A549 (cell line): ENCODE measurements around the gene LSM14B. TPM values are rescaled to one million over a fixed set of nuclear protein-coding genes. Genes with fewer than 3 reads are reported as not detected.

Experiments used
- ATAC-seq, 2 experiments: fragments of 200-7000 bp in 1 of 2; fragments of >200 bp in 1 of 2; cut with Nextera tagmentation in 1 of 2; cut with Tn5 transposase in 1 of 2; 3 replicates each; pipeline versions ENCODE4 v1.8.0 to v1.9.1; 2018 to 2020; ENCODE audit warnings: mild to moderate bottlenecking in 1 of 2, moderate library complexity in 1 of 2
- CTCF ChIA-PET: fragments of 300-600 bp; sonication (Branson Sonifier 250); formaldehyde crosslinking; extraction: SDS; loops from one replicate; lab custom pipeline; 2021; ENCODE audit warnings: antibody characterized with exemption, inconsistent platforms; lab: Yijun Ruan, JAX
- POLR2A ChIA-PET: fragments of 350-600 bp; formaldehyde crosslinking; extraction: SDS; loops from one replicate; lab custom pipeline; 2021; ENCODE audit warnings: antibody characterized with exemption, inconsistent platforms; lab: Yijun Ruan, JAX
- DNase-seq, 2 experiments: peaks; one replicate each; pipeline versions ENCODE4 v3.0.0 to v3.0.0-alpha.2; 2011 to 2016; ENCODE audit warnings: low read depth in 1 of 2, low spot score in 1 of 2
- FAIRE-seq: peaks from 2 replicates; lab custom pipeline; 2011; peaks lifted over from hg19 to GRCh38; lab: Jason Lieb, UNC
- H3K27ac ChIP-seq, 2 experiments: fragments of >200 bp; sonication (Bioruptor Twin); formaldehyde crosslinking; 3 replicates each; pipeline ENCODE4 v1.5.1; 2016 to 2017
- H3K4me1 ChIP-seq: fragments of >200 bp; sonication (Bioruptor Twin); formaldehyde crosslinking; 3 replicates; pipeline ENCODE4 v1.6.1; 2016
- H3K4me2 ChIP-seq: fragments of >200 bp; sonication (Bioruptor Twin); formaldehyde crosslinking; 3 replicates; pipeline ENCODE4 v1.6.1; 2016
- H3K4me3 ChIP-seq: fragments of >200 bp; sonication (Bioruptor Twin); formaldehyde crosslinking; 3 replicates; pipeline ENCODE4 v1.5.1; 2016
- H3K9me3 ChIP-seq: fragments of >200 bp; sonication (Bioruptor Twin); formaldehyde crosslinking; 3 replicates; pipeline ENCODE4 v1.6.1; 2016
- BHLHE40 ChIP-seq: IDR thresholded peaks from 2 replicates; pipeline ENCODE4 v1.6.1; 2012; ENCODE audit warnings: low read depth, low read length, inconsistent platforms
- CBX2 ChIP-seq: fragments of 200-600 bp; sonication (generic); IDR thresholded peaks from 2 replicates; pipeline ENCODE4 v1.6.1; 2016; ENCODE audit warnings: low read depth, mild to moderate bottlenecking, borderline replicate concordance
- CHD4 ChIP-seq: fragments of 200-600 bp; sonication (generic); IDR thresholded peaks from 2 replicates; pipeline ENCODE4 v1.6.1; 2016; ENCODE audit warnings: antibody characterized with exemption, mild to moderate bottlenecking, borderline replicate concordance
- E2F6 ChIP-seq: IDR thresholded peaks from 2 replicates; pipeline ENCODE4 v1.6.1; 2012; ENCODE audit warnings: low read depth, borderline replicate concordance
- EHF ChIP-seq: fragments of 250-450 bp; sonication (Bioruptor Pico); IDR thresholded peaks from 2 replicates; pipeline ENCODE4 v1.5.0; 2020; ENCODE audit warnings: mild to moderate bottlenecking
- EHMT2 ChIP-seq: fragments of 200-600 bp; sonication (generic); IDR thresholded peaks from 2 replicates; pipeline ENCODE4 v1.6.1; 2016; ENCODE audit warnings: antibody characterized with exemption, low read depth, mild to moderate bottlenecking, moderate library complexity
- FOSB ChIP-seq: fragments of 250-450 bp; sonication (Bioruptor Pico); IDR thresholded peaks from 2 replicates; pipeline ENCODE4 v1.5.0; 2020; ENCODE audit warnings: mild to moderate bottlenecking, moderate library complexity
- FOXS1 ChIP-seq: fragments of 250-450 bp; sonication (Bioruptor Pico); IDR thresholded peaks from 2 replicates; pipeline ENCODE4 v1.5.0; 2020; ENCODE audit warnings: mild to moderate bottlenecking, moderate library complexity
- HDAC2 ChIP-seq: fragments of 200-600 bp; sonication (generic); IDR thresholded peaks from 2 replicates; pipeline ENCODE4 v1.6.1; 2016
- HES2 ChIP-seq: fragments of >200 bp; sonication (Bioruptor Twin); formaldehyde crosslinking; IDR thresholded peaks from 2 replicates; pipeline ENCODE4 v1.6.1; 2016
- HEYL ChIP-seq: fragments of 250-450 bp; sonication (Bioruptor Pico); IDR thresholded peaks from 2 replicates; pipeline ENCODE4 v1.8.0; 2021; ENCODE audit warnings: mild to moderate bottlenecking, moderate library complexity
- JUN ChIP-seq, 2 experiments: fragments of >200 bp; sonication (Bioruptor Twin); formaldehyde crosslinking; IDR thresholded peaks; 2 replicates in 1 of 2; 3 replicates in 1 of 2; pipeline ENCODE4 v1.6.1; 2016 to 2017
- KDM5A ChIP-seq: fragments of 200-600 bp; sonication (generic); IDR thresholded peaks from 2 replicates; pipeline ENCODE4 v1.6.1; 2016; ENCODE audit warnings: antibody characterized with exemption, mild to moderate bottlenecking
- MYC ChIP-seq: IDR thresholded peaks from 2 replicates; pipeline ENCODE4 v1.6.1; 2012; ENCODE audit warnings: mild to moderate bottlenecking, inconsistent platforms, low read length, improper control_type of control experiment, borderline replicate concordance
- PBX3 ChIP-seq: IDR thresholded peaks from 2 replicates; pipeline ENCODE4 v1.6.1; 2012
- POLR2A ChIP-seq: IDR thresholded peaks from 2 replicates; pipeline ENCODE4 v1.6.1; 2012; ENCODE audit warnings: mild to moderate bottlenecking, low read length
- RFX5 ChIP-seq: fragments of 450-650 bp; IDR thresholded peaks from 2 replicates; pipeline ENCODE4 v1.7.1; 2014; ENCODE audit warnings: antibody characterized with exemption, mild to moderate bottlenecking, moderate library complexity
- SMC3 ChIP-seq: fragments of >200 bp; sonication (Bioruptor Twin); formaldehyde crosslinking; IDR thresholded peaks from 3 replicates; pipeline ENCODE4 v1.6.1; 2018; ENCODE audit warnings: inconsistent platforms
- USF2 ChIP-seq: fragments of 450-650 bp; IDR thresholded peaks from 2 replicates; pipeline ENCODE4 v1.6.1; 2014; ENCODE audit warnings: antibody characterized with exemption
- ZSCAN20 ChIP-seq: fragments of 250-450 bp; sonication (Bioruptor Pico); IDR thresholded peaks from 2 replicates; pipeline ENCODE4 v1.8.0; 2022; ENCODE audit warnings: mild to moderate bottlenecking, moderate library complexity
- whole genome bisulfite sequencing: methylation state at CpG from one replicate; pipeline ENCODE4 v1.1.6; 2017; ENCODE audit errors: missing lambda C conversion rate; 5-methylcytosine and 5-hydroxymethylcytosine counted together
- polyA plus RNA-seq, 4 experiments: library from polyadenylated mRNA; depleted of rRNA in 3 of 4; stranded (reverse); fragments of >200 nt; fragmentation: RNase III in 1 of 4; extraction: RNeasy Plus Mini Kit Qiagen cat#74134 plus additional on column Dnase treatment in 1 of 4; gene quantifications; 2 replicates in 3 of 4; 3 replicates in 1 of 4; pipeline ENCODE4 v1.2.3, GENCODE V29; 2011 to 2017

LSM14B gene
- polyA plus RNA-seq, 2 of the 4 experiments (the other 2 are of a cell fraction): 22.7 to 28.1 TPM

- TF ChIP-seq USF2 (no peak), ZSCAN20 (CRISPR knock-in tag) (no peak)
Measured at GRCh38 chr20:62162765-62163484, 40.6 kb downstream of the LSM14B start (continued).

- CTCF ChIA-PET: interaction anchor here (1.2 kb wide), 2 partner anchors 11 to 153 kb away, joined by 3 read pairs; no protein-coding TSS in a partner anchor
- WGBS: 90% methylated on average over 11 of the region's 25 CpGs
- Histone ChIP-seq H3K9me3 (no peaks in the 10 kb centered on the region), H3K27ac (no peak overlapping the region)
- ATAC-seq (no peak), FAIRE-seq (no peak)
- POLR2A ChIA-PET: no interaction called here
- no peak for TF ChIP-seq BHLHE40
- TF ChIP-seq CHD4: no peak
- no peak for TF ChIP-seq FOXS1
- TF ChIP-seq HEYL (CRISPR knock-in tag): no peak
- no peak for TF ChIP-seq HDAC2
- TF ChIP-seq PBX3: no peak
- TF ChIP-seq MYC: no peak
- TF ChIP-seq E2F6: no peak
- no peak for TF ChIP-seq EHMT2
- no peak for TF ChIP-seq KDM5A
- no peak for TF ChIP-seq JUN (IDR thresholded peaks at IDR 0.05)
- no peak for TF ChIP-seq EHF (CRISPR knock-in tag)
- TF ChIP-seq RFX5: no peak
- no peak for TF ChIP-seq SMC3
- no peak for TF ChIP-seq FOSB
- TF ChIP-seq CBX2: no peak
- no peak for TF ChIP-seq HES2
- TF ChIP-seq, all 56 proteins: peak for 0
- H3K4me2 ChIP-seq: no peak overlapping the region
- DNase-seq: no peak
- no peak overlapping the region for H3K4me3 ChIP-seq
- H3K4me1 ChIP-seq: no peaks in the 10 kb centered on the region
Measured at GRCh38 chr20:62163485-62163865, 41.2 kb downstream of the LSM14B start.

- no peaks in the 10 kb centered on the region for H3K9me3 ChIP-seq
- WGBS: 96% methylated on average over 24 of the region's 29 CpGs
- no peak overlapping the region for H3K4me2 ChIP-seq
- FAIRE-seq (no peak), ATAC-seq (no peak; a peak in 1 of 6 replicates), DNase-seq (no peak)
- no peak for TF ChIP-seq POLR2A
- no peak overlapping the region for H3K27ac ChIP-seq
- no peaks in the 10 kb centered on the region for H3K4me1 ChIP-seq
- no peak overlapping the region for H3K4me3 ChIP-seq
- ChIA-PET POLR2A (no interaction called here), CTCF (interaction anchor here (0.9 to 1.2 kb wide), 3 partner anchors 8 to 154 kb away, joined by 3 read pairs; no protein-coding TSS in a partner anchor)
Measured at GRCh38 chr20:62163986-62164762, 41.9 kb downstream of the LSM14B start.
